HT1080 (cell line): ENCODE measurements around the gene MAST2. TPM values are rescaled to one million over a fixed set of nuclear protein-coding genes. Genes with fewer than 3 reads are reported as not detected.
"Not testable (repeated sequence)": the region's sequence is repeated elsewhere in the genome, so short reads cannot be mapped to it uniquely, and the experiment has no call there.

ENCODE experiments used
- DNase-seq: peaks from one replicate; pipeline ENCODE4 v3.0.0-alpha.2; 2015; ENCODE audit warnings: low read depth
- total RNA-seq: library from RNA; depleted of rRNA; stranded (reverse); fragments of >200 nt; shearing (Covaris generic); gene quantifications from 2 replicates; pipeline ENCODE4 v1.2.3, GENCODE V29; 2014

MAST2 gene
- total RNA-seq, 1 experiment from 2014 or later, result 19.3 TPM

DNA sequence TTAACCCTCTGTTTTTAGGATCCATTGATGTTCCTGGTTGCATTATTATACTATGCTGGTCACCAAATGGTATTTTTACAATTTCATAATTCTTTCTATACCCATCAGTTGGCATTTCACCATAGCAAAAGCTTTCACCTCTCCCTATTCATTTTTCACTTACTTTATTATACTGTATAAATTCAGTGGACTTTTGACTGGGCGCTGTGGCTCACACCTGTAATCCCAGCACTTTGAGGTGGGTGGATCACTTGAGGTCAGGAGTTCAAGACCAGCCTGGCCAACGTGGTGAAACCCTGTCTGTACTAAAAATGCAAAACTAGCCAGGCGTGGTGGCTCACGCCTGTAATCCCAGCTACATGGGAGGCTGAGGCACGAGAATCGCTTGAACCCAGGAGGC is 128.8 kb downstream of the MAST2 start:
- not testable (repeated sequence) for DNase-seq

GRCh38 chr1:45934947-45935346 is 131.5 kb downstream of the MAST2 start:
- DNase-seq, result no peak

DNA sequence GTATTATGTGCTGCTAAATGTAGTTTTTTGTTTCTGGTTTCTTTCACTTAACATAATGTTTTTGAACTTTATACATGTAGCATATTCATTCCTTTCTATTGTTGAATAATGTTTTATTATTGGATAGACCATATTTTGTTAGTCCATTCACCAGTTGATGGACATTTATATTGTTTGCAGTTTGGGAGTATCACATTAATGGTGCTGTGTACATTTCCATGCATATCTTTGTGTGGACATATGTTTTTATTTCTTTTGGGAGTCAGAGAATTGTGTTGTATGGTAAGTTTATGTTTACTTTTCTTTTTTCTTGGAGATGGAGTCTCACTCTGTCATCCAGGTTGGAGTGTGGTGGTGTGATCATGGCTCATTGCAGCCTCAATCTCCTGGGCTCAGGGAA is 134.6 kb downstream of the MAST2 start:
- DNase-seq, result no peak

- no peak for DNase-seq
Measured at GRCh38 chr1:45942411-45942810, 139.0 kb downstream of the MAST2 start.

DNA sequence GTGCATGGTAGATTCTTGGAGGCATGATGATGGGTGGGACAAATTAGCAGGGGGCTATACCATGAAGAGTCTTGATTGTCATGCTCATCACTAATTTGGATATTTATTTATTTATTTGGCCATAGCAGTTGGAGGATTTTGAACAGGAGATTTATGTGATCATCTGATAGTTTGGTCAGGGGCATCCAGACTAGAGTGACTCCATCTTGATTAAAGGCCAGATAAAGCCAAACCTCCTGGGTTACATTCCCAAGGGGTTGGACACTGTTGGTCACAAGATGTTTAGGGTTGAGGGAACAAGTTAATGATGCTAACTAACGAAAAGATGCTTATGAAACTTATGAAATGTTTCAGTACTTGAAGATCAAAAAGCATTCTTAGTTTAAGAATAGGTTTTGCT is 139.8 kb downstream of the MAST2 start:
- DNase-seq, result no peak

GRCh38 chr1:45945426-45945825 is 142.0 kb downstream of the MAST2 start:
- DNase-seq, result no peak

- not testable (repeated sequence) for DNase-seq
Measured at GRCh38 chr1:45949462-45949861, 146.1 kb downstream of the MAST2 start.

DNA sequence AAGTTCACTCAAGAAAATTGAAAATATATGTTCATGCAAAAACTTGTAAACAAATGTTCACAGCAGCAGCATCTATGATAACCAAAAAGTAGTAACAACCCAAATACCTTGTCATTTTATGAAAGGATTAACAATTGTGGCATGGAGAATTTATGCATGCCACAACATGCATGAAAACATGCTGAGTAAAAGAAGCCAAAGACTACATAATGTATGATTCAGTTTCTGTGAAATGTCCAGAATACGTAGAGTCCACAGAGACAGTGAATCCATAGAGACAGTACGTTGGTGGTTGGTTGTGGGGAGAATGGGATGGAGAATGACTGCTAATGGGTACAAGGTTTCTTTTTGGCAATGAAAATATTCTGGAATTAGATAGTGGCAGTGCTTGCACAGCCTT is 148.7 kb downstream of the MAST2 start:
- DNase-seq, result no peak

- DNase-seq, result peak; percentile 47
Measured at GRCh38 chr1:45953934-45954847, 150.8 kb downstream of the MAST2 start.

DNA sequence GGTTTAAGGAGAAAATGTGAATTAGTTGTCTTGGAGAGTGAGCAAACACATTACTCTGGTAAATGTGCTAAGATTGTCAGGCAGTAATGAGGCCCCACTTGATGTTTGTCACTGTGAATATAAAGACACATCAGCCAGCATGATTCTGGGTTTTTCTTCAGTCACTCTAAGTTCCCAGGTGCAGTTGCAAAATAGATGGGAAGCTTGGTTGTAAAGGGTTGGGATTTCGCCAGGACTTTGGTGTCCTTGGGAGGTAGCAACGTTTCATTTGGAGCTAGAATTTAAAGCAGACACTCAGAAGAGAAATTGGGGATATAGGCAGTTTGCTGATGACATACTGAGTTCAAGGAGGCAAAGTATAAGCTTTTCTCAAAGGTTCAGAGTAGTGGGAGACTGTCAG is 154.3 kb downstream of the MAST2 start:
- no peak for DNase-seq

DNA sequence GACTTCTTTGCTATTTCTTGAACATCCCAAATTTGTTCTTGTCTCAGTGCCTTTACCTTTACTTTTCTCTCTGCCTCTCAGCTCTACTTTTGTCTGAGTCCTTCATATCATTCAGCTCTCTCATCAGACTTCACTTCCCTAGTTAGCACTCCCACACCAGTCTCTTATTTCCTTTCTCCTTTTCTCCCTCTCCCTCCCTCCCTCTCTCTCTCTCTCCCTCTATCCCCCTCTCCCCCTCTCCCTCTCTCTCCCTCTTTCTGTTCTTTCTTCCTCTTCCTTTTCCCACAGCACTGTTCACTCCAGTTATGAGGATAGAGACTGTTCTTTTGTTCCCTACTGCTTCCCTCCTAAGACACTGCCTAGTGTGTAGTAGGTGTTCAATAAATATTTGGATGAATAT is 154.9 kb downstream of the MAST2 start:
- DNase-seq, result no peak

GRCh38 chr1:45960930-45961715 is 157.7 kb downstream of the MAST2 start:
- DNase-seq, result no peak

DNA sequence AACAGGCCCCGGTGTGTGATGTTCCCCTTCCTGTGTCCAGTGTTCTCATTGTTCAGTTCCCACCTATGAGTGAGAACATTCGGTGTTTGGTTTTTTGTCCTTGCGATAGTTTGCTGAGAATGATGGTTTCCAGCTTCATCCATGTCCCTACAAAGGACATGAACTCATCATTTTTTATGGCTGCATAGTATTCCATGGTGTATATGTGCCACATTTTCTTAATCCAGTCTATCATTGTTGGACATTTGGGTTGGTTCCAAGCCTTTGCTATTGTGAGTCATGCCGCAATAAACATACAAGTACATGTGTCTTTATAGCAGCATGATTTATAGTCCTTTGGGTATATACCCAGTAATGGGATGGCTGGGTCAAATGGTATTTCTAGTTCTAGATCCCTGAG is 158.5 kb downstream of the MAST2 start:
- DNase-seq, result not testable (repeated sequence)

DNA sequence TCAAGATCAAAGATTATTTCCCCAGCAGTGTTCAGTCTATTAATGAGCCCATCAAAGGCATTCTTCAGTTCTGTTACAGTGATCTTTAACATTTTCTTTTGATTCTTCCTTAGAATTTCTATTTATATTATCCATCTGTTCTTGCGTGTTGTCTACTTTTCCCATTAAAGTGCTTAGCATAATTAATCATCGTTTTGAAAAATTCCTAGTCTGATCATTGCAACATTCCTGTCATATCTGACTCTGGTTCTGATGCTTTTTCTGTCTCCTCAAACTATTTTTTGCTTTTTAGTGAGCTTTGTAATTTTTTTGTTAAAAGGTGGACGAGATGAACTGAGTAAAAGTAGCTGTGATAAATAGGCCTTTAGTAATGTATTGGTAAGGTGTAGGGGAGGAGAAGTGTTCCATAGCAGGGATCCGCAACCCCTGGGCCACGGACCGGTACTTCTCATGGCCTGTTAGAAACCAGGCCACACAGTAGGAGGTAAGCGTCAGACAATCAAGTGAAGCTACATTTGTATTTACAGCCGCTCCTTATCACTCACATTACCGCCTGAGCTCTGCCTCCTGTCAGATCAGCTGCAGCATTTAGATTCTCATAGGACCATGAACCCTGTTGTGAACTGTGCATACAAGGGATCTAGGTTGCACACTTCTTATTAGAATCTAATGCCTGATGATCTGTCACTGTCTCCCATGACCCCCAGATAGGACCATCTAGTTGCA is 165.7 kb downstream of the MAST2 start:
- no peak for DNase-seq

DNA sequence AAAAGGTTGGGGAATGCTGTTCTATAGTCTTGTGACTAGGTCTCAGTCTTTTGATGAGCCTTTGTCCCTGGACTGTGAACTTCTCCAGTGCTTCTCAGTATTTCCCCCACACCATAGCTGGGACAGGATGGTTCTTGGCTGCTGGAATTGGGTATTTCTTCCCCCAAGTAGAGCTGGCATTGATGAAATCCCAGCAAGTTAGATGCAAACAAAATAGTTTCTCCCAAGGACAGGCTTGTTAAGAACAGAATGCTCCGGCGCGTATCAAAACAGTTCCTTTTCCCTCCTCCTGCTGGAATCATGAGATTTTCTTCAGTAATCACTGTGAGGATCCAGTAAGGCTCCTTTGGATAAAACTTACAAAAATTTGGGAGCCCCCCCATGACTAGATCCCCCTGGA is 166.5 kb downstream of the MAST2 start:
- no peak for DNase-seq

DNA sequence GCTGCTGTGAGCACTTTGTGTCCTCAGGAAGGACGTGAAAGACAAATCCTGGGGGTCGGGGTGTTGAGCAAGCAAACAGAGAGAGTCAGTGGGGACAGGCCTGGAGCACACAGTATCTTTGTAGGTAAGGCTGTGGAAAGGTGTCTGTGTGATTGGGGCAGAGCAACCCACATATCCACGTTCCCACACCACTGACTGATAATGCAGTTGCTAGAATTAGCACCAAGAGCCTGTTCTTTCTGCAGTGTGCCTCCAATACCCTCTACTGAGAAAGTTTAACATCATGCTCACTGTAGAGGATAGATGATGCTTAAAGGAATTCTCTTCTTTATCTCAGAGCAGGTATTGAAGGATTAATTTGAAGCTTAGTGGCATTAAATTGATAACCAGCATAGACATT is 167.9 kb downstream of the MAST2 start:
- DNase-seq, result no peak

DNA sequence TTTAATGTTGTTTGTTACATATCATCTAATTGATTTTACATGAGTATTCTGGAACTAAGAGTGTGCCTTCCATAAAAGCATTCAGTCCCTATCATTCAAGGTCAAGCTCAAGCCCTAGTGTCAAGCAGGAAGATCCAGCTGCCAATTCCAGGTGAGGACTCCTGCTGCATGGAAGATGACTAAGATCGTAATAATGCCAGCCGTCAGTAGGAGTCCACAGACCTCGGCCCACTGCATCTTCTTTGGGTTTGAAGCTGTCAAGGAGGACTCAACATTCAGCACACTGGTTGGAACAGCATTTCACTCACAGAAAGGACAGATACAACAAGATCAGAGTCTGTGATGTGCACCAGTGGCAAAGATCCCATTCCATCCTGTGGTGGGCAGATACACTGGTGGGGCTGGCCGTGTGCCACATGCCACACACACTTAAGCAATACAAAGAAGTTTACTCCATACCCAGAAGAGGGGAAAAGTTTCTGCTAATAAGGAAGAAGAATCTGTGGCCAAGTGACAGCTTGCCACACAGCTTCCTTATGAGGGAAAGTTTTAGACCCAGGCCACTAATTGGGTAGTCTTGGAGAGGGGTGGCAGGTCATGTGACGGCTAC is 168.6 kb downstream of the MAST2 start:
- DNase-seq, result no peak

- DNase-seq, result no peak
Measured at GRCh38 chr1:45972621-45973020, 169.2 kb downstream of the MAST2 start.

DNA sequence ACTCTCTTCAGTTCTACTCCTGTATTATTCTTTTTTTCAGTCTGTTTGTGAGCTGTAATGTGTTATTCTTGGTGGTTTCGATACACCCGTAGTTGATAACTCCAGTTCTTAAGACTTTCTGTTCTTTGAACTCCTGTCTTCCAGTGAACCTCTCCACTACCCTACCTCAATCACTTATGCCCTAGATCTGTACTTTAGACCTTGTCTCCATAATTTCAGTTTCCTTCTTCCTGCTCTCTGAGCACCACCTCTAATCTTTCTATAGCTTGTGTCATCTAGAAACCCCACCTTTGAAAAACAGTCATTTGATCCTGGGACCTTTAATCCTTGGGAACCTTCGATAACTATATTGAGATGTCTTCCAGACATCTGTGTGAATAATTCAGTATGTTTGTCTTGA is 169.7 kb downstream of the MAST2 start:
- no peak for DNase-seq

DNA sequence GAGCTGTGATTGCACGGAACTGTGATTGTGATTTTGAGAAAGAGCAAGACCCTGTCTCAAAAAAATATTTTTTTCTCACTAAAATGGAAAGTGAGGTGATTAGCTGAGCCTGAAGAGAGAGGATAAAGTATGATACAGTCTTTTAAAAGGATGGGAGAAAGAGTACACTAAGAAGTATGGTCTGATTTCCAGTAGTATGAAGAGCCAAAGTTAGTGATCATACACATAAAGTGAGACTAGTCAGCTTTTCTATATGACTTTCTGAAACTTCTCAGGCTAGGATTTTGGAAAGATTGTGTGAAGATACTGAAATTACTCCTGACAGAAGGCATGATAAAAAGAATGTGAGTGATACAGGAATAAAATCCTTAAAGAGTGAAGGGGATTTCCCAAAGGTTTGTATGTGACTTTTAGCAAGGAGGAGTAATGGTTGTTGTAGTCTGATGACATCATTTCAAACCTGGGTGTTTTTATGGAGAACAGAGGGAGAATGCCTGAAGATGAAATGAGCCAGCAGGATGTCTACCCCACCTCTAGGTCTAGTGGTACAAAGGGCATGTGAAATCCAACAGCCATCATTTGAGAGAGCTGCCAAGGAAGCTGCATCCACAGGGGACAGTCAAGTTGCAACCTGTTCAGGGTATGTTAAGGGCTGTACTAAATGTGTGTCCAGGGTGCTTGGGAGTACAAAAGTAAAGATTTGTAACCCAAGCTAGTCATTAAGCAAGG is 171.3 kb downstream of the MAST2 start:
- no peak for DNase-seq

DNA sequence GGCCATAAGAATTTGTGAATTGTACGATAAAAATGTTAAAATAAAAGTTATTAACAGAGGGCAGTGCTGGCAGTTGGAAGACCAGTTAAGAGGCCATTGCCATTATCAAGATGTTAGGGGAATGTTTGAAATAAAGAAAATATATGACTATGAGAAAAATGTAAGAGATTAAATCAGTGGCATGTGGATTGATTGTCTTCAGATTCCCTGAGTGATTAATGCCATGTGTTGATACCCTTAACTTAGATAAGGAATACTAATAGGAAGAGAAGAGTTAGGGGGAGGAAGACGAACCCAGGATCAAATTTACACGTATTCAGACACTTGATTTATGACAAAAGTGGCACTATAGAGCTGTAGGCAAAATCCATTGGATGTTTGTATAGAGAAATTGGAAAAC is 173.2 kb downstream of the MAST2 start:
- no peak for DNase-seq
